Activated CD4-positive, alpha-beta T cell treated with anti-CD3 and anti-CD28 coated beads, Interleukin-2, amount 10 ng/mL, durations not matched to agents 24 days and 14 days (primary cell): ENCODE data around the gene PARP9. TPM values are rescaled to one million over a fixed set of nuclear protein-coding genes. Genes with fewer than 3 reads are reported as not detected.
A peak's percentile ranks its signal among the peaks of the same experiment; 100 is the strongest.

ENCODE experiments used
- DNase-seq: peaks from one replicate; pipeline ENCODE4 v3.0.0; 2022
- H3K27ac Mint-ChIP-seq: one replicate; pipeline ENCODE4 v1.8.0; 2022; ENCODE audit warnings: mild to moderate bottlenecking, mixed read lengths
- H3K27me3 Mint-ChIP-seq: one replicate; pipeline ENCODE4 v1.8.0; 2022; ENCODE audit warnings: mixed read lengths
- H3K36me3 Mint-ChIP-seq: one replicate; pipeline ENCODE4 v1.8.0; 2022; ENCODE audit warnings: low read depth, mild to moderate bottlenecking, mixed read lengths
- H3K4me1 Mint-ChIP-seq: one replicate; pipeline ENCODE4 v1.8.0; 2021; ENCODE audit warnings: mixed read lengths
- H3K4me3 Mint-ChIP-seq: one replicate; pipeline ENCODE4 v1.8.0; 2022; ENCODE audit warnings: mild to moderate bottlenecking, moderate library complexity, mixed read lengths
- H3K9me3 Mint-ChIP-seq: one replicate; pipeline ENCODE4 v1.8.0; 2021; ENCODE audit warnings: mixed read lengths
- intact Hi-C: fragments of 100-400 bp; cut with micrococcal nuclease; formaldehyde crosslinking; loops from one replicate; pipeline ENCODE4 v1.15.1; 2023
- total RNA-seq: library from RNA; stranded (reverse); gene quantifications from 2 replicates; pipeline ENCODE4 v1.2.3, GENCODE V29; 2022

The PARP9 gene
- total RNA-seq, 1 donor from 2014 or later, result 45.7 TPM

GRCh38 chr3:122533931-122534334, 30.2 kb downstream of the PARP9 start:
- peak overlapping the region; percentile 9 for H3K4me3 Mint-ChIP-seq
- no peaks in the 10 kb centered on the region for H3K9me3 Mint-ChIP-seq
- peak overlapping the region; percentile 63 for H3K27ac Mint-ChIP-seq
- intact Hi-C loops, result loop anchor here (1.0 to 5.0 kb wide), 9 partner anchors 20 to 141 kb away; partner anchors contain the start of genes DTX3L, KPNA1, PARP15 and PARP9
- DNase-seq, result peak; percentile 81
- H3K27me3 Mint-ChIP-seq, result no peaks in the 10 kb centered on the region
- H3K36me3 Mint-ChIP-seq, result peaks cover 76% of the 10 kb centered on the region
- peaks cover 46% of the 10 kb centered on the region for H3K4me1 Mint-ChIP-seq

GRCh38 chr3:122533480-122533879, 30.6 kb downstream of the PARP9 start:
- H3K9me3 Mint-ChIP-seq, result no peaks in the 10 kb centered on the region
- H3K36me3 Mint-ChIP-seq, result peaks cover 74% of the 10 kb centered on the region
- H3K4me1 Mint-ChIP-seq, result peaks cover 42% of the 10 kb centered on the region
- intact Hi-C loops, result loop anchor here (2.0 to 5.0 kb wide), 3 partner anchors 31 to 117 kb away; partner anchors contain the start of genes DTX3L, PARP15, PARP9 and WDR5B
- no peak for DNase-seq
- no peaks in the 10 kb centered on the region for H3K27me3 Mint-ChIP-seq
- H3K4me3 Mint-ChIP-seq, result peak overlapping the region; percentile 28
- peak overlapping the region; percentile 63 for H3K27ac Mint-ChIP-seq

- H3K27me3 Mint-ChIP-seq, result no peaks in the 10 kb centered on the region
- H3K9me3 Mint-ChIP-seq, result no peaks in the 10 kb centered on the region
- peak overlapping the region; percentile 65 for H3K27ac Mint-ChIP-seq
- peaks cover 32% of the 10 kb centered on the region for H3K4me1 Mint-ChIP-seq
- no peak overlapping the region for H3K4me3 Mint-ChIP-seq
- DNase-seq, result peak; percentile 47
- intact Hi-C loops, result loop anchor here (5.0 kb wide), 1 partner anchor 47 kb away; the partner anchor contains the start of gene PARP15
- peaks cover 70% of the 10 kb centered on the region for H3K36me3 Mint-ChIP-seq
Observed at GRCh38 chr3:122530164-122530563, 33.9 kb downstream of the PARP9 start.

- Mint-ChIP-seq H3K4me1 (peaks cover 6% of the 10 kb centered on the region), H3K27me3 (no peaks in the 10 kb centered on the region), H3K27ac (no peak overlapping the region), H3K9me3 (no peaks in the 10 kb centered on the region), H3K36me3 (peaks cover 26% of the 10 kb centered on the region), H3K4me3 (no peak overlapping the region)
- intact Hi-C loops, result no loop called here
- no peak for DNase-seq
Observed at GRCh38 chr3:122523317-122523716, 40.8 kb downstream of the PARP9 start.

- intact Hi-C loops, result no loop called here
- Mint-ChIP-seq H3K36me3 (peaks cover 8% of the 10 kb centered on the region), H3K9me3 (no peaks in the 10 kb centered on the region), H3K4me1 (peaks cover 4% of the 10 kb centered on the region), H3K27me3 (no peaks in the 10 kb centered on the region), H3K4me3 (no peak overlapping the region), H3K27ac (no peak overlapping the region)
- DNase-seq, result no peak
Observed at GRCh38 chr3:122520861-122521260, 43.2 kb downstream of the PARP9 start.

GRCh38 chr3:122519693-122520092, 44.4 kb downstream of the PARP9 start:
- no peak overlapping the region for H3K27ac Mint-ChIP-seq
- peaks cover 8% of the 10 kb centered on the region for H3K4me1 Mint-ChIP-seq
- H3K4me3 Mint-ChIP-seq, result no peak overlapping the region
- no peaks in the 10 kb centered on the region for H3K27me3 Mint-ChIP-seq
- peak; percentile 45 for DNase-seq
- H3K9me3 Mint-ChIP-seq, result no peaks in the 10 kb centered on the region
- H3K36me3 Mint-ChIP-seq, result peaks cover 5% of the 10 kb centered on the region
- intact Hi-C loops, result no loop called here

GRCh38 chr3:122516846-122517360, 47.2 kb downstream of the PARP9 start:
- peak; percentile 56 for DNase-seq
- intact Hi-C loops, result no loop called here
- Mint-ChIP-seq H3K4me1 (peaks cover 16% of the 10 kb centered on the region), H3K27ac (no peak overlapping the region), H3K9me3 (no peaks in the 10 kb centered on the region), H3K4me3 (no peak overlapping the region), H3K36me3 (peaks cover 10% of the 10 kb centered on the region), H3K27me3 (no peaks in the 10 kb centered on the region)

GRCh38 chr3:122515870-122516269, 48.2 kb downstream of the PARP9 start:
- H3K36me3 Mint-ChIP-seq, result peaks cover 17% of the 10 kb centered on the region
- peak overlapping the region; percentile 2 for H3K4me3 Mint-ChIP-seq
- peaks cover 26% of the 10 kb centered on the region for H3K4me1 Mint-ChIP-seq
- peak; percentile 49 for DNase-seq
- intact Hi-C loops, result no loop called here
- H3K27ac Mint-ChIP-seq, result no peak overlapping the region
- no peaks in the 10 kb centered on the region for H3K9me3 Mint-ChIP-seq
- H3K27me3 Mint-ChIP-seq, result no peaks in the 10 kb centered on the region

GRCh38 chr3:122515020-122515468, 49.1 kb downstream of the PARP9 start:
- peaks cover 26% of the 10 kb centered on the region for H3K4me1 Mint-ChIP-seq
- peaks cover 16% of the 10 kb centered on the region for H3K36me3 Mint-ChIP-seq
- peak overlapping the region; percentile 84 for H3K4me3 Mint-ChIP-seq
- intact Hi-C loops, result no loop called here
- no peaks in the 10 kb centered on the region for H3K27me3 Mint-ChIP-seq
- no peak for DNase-seq
- H3K9me3 Mint-ChIP-seq, result no peaks in the 10 kb centered on the region
- peak overlapping the region; percentile 91 for H3K27ac Mint-ChIP-seq

GRCh38 chr3:122514123-122515019, 49.7 kb downstream of the PARP9 start, which contains the start of gene KPNA1:
KPNA1 (minus strand) TSS chr3:122514939; CDS start chr3:122496565, 18,374 bp downstream.
- peaks cover 26% of the 10 kb centered on the region for H3K4me1 Mint-ChIP-seq

GRCh38 chr3:122513386-122514122, 50.5 kb downstream of the PARP9 start:
- H3K4me3 Mint-ChIP-seq, result peak overlapping the region; percentile 84
- intact Hi-C loops, result loop anchor here (1.0 to 5.0 kb wide), 6 partner anchors 16 to 130 kb away; partner anchors contain the start of genes MIX23 and WDR5B
- no peak for DNase-seq
- peaks cover 23% of the 10 kb centered on the region for H3K36me3 Mint-ChIP-seq
- H3K27ac Mint-ChIP-seq, result peak overlapping the region; percentile 87
- H3K4me1 Mint-ChIP-seq, result peaks cover 25% of the 10 kb centered on the region
- H3K9me3 Mint-ChIP-seq, result no peaks in the 10 kb centered on the region
- no peaks in the 10 kb centered on the region for H3K27me3 Mint-ChIP-seq

More at GRCh38 chr3:122514123-122515019, 49.7 kb downstream of the PARP9 start, which contains the start of gene KPNA1:
- H3K27ac Mint-ChIP-seq, result peak within 1 kb of the TSS; percentile 91
- intact Hi-C loops, result loop anchor here (1.0 to 5.0 kb wide), 6 partner anchors 17 to 131 kb away; partner anchors contain the start of genes MIX23 and WDR5B
- no peaks in the 10 kb centered on the region for H3K9me3 Mint-ChIP-seq
- peak; percentile 97 for DNase-seq
- peaks cover 21% of the 10 kb centered on the region for H3K36me3 Mint-ChIP-seq
- H3K27me3 Mint-ChIP-seq, result no peaks in the 10 kb centered on the region
- H3K4me3 Mint-ChIP-seq, result peak within 1 kb of the TSS; percentile 84

- intact Hi-C loops, result loop anchor here (5.0 kb wide), 1 partner anchor 55 kb away; no protein-coding TSS in a partner anchor
- Mint-ChIP-seq H3K4me1 (peaks cover 32% of the 10 kb centered on the region), H3K9me3 (no peaks in the 10 kb centered on the region), H3K27me3 (no peaks in the 10 kb centered on the region), H3K4me3 (peak overlapping the region; percentile 32), H3K36me3 (peaks cover 25% of the 10 kb centered on the region), H3K27ac (no peak overlapping the region)
- peak; percentile 52 for DNase-seq
Observed at GRCh38 chr3:122512284-122512683, 51.8 kb downstream of the PARP9 start.

- Mint-ChIP-seq H3K9me3 (no peaks in the 10 kb centered on the region), H3K4me3 (no peak overlapping the region), H3K27me3 (no peaks in the 10 kb centered on the region), H3K27ac (no peak overlapping the region), H3K4me1 (peaks cover 39% of the 10 kb centered on the region), H3K36me3 (peaks cover 25% of the 10 kb centered on the region)
- DNase-seq, result peak; percentile 53
- intact Hi-C loops, result loop anchor here (5.0 kb wide), 1 partner anchor 54 kb away; no protein-coding TSS in a partner anchor
Observed at GRCh38 chr3:122510878-122511535, 53.1 kb downstream of the PARP9 start.
